OCI-LY7 (cell line): ENCODE results near the gene PRKCA.

Experiments
- CTCF ChIP-seq: fragments of 200-600 bp; sonication (generic); conservative IDR thresholded peaks from 2 replicates; pipeline ENCODE4 v1.5.1; 2014; ENCODE audit warnings: mild to moderate bottlenecking, antibody characterized with exemption, low read length, moderate library complexity, mixed read lengths
- EZH2phosphoT487 ChIP-seq: fragments of 200-600 bp; sonication (generic); IDR thresholded peaks from 2 replicates; pipeline ENCODE4 v1.6.1; 2018; ENCODE audit warnings: low read depth, borderline replicate concordance, mild to moderate bottlenecking, mixed run types, antibody characterized with exemption, low read length, moderate library complexity, mixed read lengths

- no peak for TF ChIP-seq CTCF
- no peak for TF ChIP-seq EZH2phosphoT487
These were observed 310.6 kb downstream of the PRKCA start for GRCh38 chr17:66612993-66613392.
